RPMI8226 (cell line): ENCODE data around the gene NINL.

Experiments
- DNase-seq: peaks from one replicate; pipeline ENCODE4 v3.0.0-alpha.2; 2015

The NINL gene

GRCh38 chr20:25498280-25498606 lies 87.1 kb downstream of the NINL start:
- no peak for DNase-seq

GRCh38 chr20:25497586-25498279 lies 87.6 kb downstream of the NINL start:
- DNase-seq: no peak

- DNase-seq: peak; percentile 93
Measured at GRCh38 chr20:25496968-25497401, 88.3 kb downstream of the NINL start.

GRCh38 chr20:25496165-25496967 lies 89.0 kb downstream of the NINL start:
- no peak for DNase-seq

GRCh38 chr20:25495189-25495824 lies 90.0 kb downstream of the NINL start:
- DNase-seq: no peak

- no peak for DNase-seq
Measured at GRCh38 chr20:25494506-25495188, 90.7 kb downstream of the NINL start.

- DNase-seq: no peak
Measured at GRCh38 chr20:25493748-25494505, 91.4 kb downstream of the NINL start.

- no peak for DNase-seq
Measured at GRCh38 chr20:25493137-25493536, 92.2 kb downstream of the NINL start.

GRCh38 chr20:25491446-25492038 lies 93.8 kb downstream of the NINL start:
- DNase-seq: no peak

GRCh38 chr20:25490656-25491445 lies 94.5 kb downstream of the NINL start:
- DNase-seq: no peak

- no peak for DNase-seq
Measured at GRCh38 chr20:25489221-25489871, 96.0 kb downstream of the NINL start.

- no peak for DNase-seq
Measured at GRCh38 chr20:25487975-25488374, 97.4 kb downstream of the NINL start.

GRCh38 chr20:25487306-25487705 lies 98.0 kb downstream of the NINL start:
- no peak for DNase-seq

- peak; percentile 22 for DNase-seq
Measured at GRCh38 chr20:25486377-25486776, 99.0 kb downstream of the NINL start.

GRCh38 chr20:25485872-25486271 lies 99.5 kb downstream of the NINL start:
- DNase-seq: no peak

GRCh38 chr20:25484911-25485511 lies 100.3 kb downstream of the NINL start:
- peak; percentile 72 for DNase-seq

- DNase-seq: no peak
Measured at GRCh38 chr20:25484224-25484846, 101.0 kb downstream of the NINL start.

GRCh38 chr20:25483431-25484132 lies 101.7 kb downstream of the NINL start:
- no peak for DNase-seq

- no peak for DNase-seq
Measured at GRCh38 chr20:25481918-25482253, 103.4 kb downstream of the NINL start.
